ENCODE results near the gene OMP.

The OMP gene

DNA sequence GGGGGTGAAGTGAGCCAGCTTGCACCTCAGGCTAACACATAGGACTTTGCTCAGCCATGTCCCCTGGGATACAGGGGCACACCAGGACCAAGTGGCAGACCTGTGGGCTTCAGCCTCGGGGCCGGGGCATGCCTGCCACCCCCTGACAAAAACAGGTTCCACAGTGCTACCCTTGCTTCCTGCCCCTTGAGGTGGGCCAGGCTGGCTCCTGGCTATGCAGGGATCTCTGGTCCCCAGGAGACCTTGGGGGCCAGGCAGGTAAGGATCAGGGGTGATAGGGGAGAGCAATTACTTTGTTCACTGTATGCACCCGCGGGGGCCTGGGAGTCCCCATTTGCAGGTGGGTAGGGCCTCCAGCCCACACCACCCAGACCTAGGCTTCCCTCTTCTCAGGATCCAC, 23.1 kb downstream of the OMP start:
- H3K9me3 ChIP-seq (ENCODE audit: control insufficient read depth, low read length): no peaks in the 10 kb centered on the region
- H3K36me3 ChIP-seq (ENCODE audit: control insufficient read depth, insufficient read depth, low read length): peaks cover 28% of the 10 kb centered on the region
- H3K4me1 ChIP-seq (ENCODE audit: control insufficient read depth, insufficient read depth, low read length, poor library complexity, severe bottlenecking): peaks cover 5% of the 10 kb centered on the region
- H3K4me3 ChIP-seq (ENCODE audit: extremely low read depth, insufficient read depth, low read length, poor library complexity, severe bottlenecking): no peak overlapping the region
- H3K27ac ChIP-seq (ENCODE audit: low read depth, low read length, severe bottlenecking): no peak overlapping the region
- 100% methylated on average over 1 to 2 of the region's 4 CpGs for WGBS, 2 experiments (ENCODE audit: insufficient coverage in 2 of 2)

DNA sequence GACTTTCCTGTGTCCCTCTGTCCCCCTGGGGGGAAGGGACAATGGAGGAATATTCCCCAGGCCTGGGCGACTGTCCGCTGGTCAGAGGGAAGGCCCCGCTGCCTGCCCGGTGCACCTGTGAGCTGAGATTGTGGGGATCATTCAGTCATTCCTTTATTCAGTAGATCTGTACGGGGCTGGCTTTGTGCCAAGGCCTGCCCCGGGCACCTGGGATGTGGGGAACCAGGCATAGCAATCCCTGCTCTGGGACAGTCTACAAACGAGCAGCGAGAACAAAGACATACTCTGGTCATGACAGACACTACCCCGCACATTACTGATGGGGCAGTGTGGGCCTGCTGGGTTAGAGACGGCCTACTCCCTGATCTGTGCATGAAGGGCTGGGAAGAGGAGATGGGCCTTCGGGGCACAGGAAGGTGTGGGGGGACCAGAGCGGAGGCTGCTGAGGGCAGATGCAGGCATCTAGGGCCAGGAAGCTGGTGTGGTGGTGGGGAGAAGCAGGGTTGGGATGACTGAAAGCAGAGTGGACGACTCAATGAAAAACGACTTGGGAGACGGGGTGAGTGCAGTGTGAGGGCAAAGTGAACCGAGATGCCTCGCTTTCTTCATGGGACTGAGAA, 23.6 kb downstream of the OMP start:
- Histone ChIP-seq H3K27ac (ENCODE audit: low read depth, low read length, severe bottlenecking) (no peak overlapping the region), H3K4me3 (ENCODE audit: extremely low read depth, insufficient read depth, low read length, poor library complexity, severe bottlenecking) (no peak overlapping the region), H3K36me3 (ENCODE audit: control insufficient read depth, insufficient read depth, low read length) (peaks cover 26% of the 10 kb centered on the region), H3K4me1 (ENCODE audit: control insufficient read depth, insufficient read depth, low read length, poor library complexity, severe bottlenecking) (peaks cover 5% of the 10 kb centered on the region), H3K9me3 (ENCODE audit: control insufficient read depth, low read length) (no peaks in the 10 kb centered on the region)
- 86 to 87% methylated on average over 16 to 17 of the region's 17 CpGs for WGBS, 2 experiments (ENCODE audit: insufficient coverage in 2 of 2)

- peaks cover 5% of the 10 kb centered on the region for H3K4me1 ChIP-seq (ENCODE audit: control insufficient read depth, insufficient read depth, low read length, poor library complexity, severe bottlenecking)
- no peak overlapping the region for H3K27ac ChIP-seq (ENCODE audit: low read depth, low read length, severe bottlenecking)
- H3K9me3 ChIP-seq (ENCODE audit: control insufficient read depth, low read length): no peaks in the 10 kb centered on the region
- H3K36me3 ChIP-seq (ENCODE audit: control insufficient read depth, insufficient read depth, low read length): peaks cover 23% of the 10 kb centered on the region
- WGBS, 2 experiments (ENCODE audit: insufficient coverage in 2 of 2): 17 to 33% methylated on average over 6 to 10 of the region's 10 CpGs
- H3K4me3 ChIP-seq (ENCODE audit: extremely low read depth, insufficient read depth, low read length, poor library complexity, severe bottlenecking): peak overlapping the region; percentile 31
Measured at GRCh38 chr11:77126861-77127234, 24.2 kb downstream of the OMP start.

DNA sequence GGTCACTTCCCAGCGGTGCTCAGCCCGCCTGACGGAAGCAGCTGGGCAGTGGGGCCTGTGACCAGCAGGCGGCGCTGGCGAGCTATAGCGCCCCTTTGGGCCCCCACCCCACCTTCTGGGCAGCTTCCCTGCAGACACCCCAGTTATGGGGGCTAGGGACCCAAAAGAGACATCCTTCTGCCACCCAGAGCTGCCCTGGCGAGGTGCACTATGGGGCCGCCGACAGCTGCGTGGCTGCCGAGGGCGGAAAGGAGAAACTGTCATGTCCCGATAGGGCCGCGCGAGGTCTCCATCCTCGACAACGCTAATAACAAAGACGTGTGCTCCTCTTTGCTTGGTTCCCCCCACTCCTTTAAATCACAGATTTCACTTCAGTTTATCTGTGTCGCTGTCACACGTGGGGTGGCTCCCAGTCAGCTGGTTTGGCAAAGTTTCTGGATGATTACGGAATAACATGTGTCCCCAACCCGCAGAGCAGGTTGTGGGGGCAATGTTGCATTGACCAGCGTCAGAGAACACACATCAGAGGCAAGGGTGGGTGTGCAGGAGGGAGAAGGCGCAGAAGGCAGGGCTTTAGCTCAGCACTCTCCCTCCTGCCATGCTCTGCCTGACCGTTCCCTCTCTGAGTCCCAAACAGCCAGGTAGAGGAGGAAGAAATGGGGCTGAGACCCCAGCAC, 24.7 kb downstream of the OMP start:
- WGBS, 2 experiments (ENCODE audit: insufficient coverage in 2 of 2): 5 to 11% methylated on average over 22 to 26 of the region's 27 CpGs
- no peak overlapping the region for H3K27ac ChIP-seq (ENCODE audit: low read depth, low read length, severe bottlenecking)
- peak overlapping the region; percentile 31 for H3K4me3 ChIP-seq (ENCODE audit: extremely low read depth, insufficient read depth, low read length, poor library complexity, severe bottlenecking)
- peaks cover 21% of the 10 kb centered on the region for H3K36me3 ChIP-seq (ENCODE audit: control insufficient read depth, insufficient read depth, low read length)
- no peaks in the 10 kb centered on the region for H3K9me3 ChIP-seq (ENCODE audit: control insufficient read depth, low read length)
- H3K4me1 ChIP-seq (ENCODE audit: control insufficient read depth, insufficient read depth, low read length, poor library complexity, severe bottlenecking): peaks cover 5% of the 10 kb centered on the region

- Histone ChIP-seq H3K4me3 (ENCODE audit: extremely low read depth, insufficient read depth, low read length, poor library complexity, severe bottlenecking) (peak within 1 kb of the TSS; percentile 31), H3K27ac (ENCODE audit: low read depth, low read length, severe bottlenecking) (no peak within 1 kb of the TSS), H3K4me1 (ENCODE audit: control insufficient read depth, insufficient read depth, low read length, poor library complexity, severe bottlenecking) (peaks cover 5% of the 10 kb centered on the region), H3K36me3 (ENCODE audit: control insufficient read depth, insufficient read depth, low read length) (peaks cover 14% of the 10 kb centered on the region), H3K9me3 (ENCODE audit: control insufficient read depth, low read length) (no peaks in the 10 kb centered on the region)
- WGBS, 2 experiments (ENCODE audit: insufficient coverage in 2 of 2): 48 to 55% methylated on average over 15 to 18 of the region's 20 CpGs
Measured at GRCh38 chr11:77127920-77128691, 25.5 kb downstream of the OMP start, which contains the start of gene MYO7A. MYO7A (plus strand) TSS chr11:77128246; CDS start chr11:77130635, 2,389 bp downstream.

GRCh38 chr11:77129069-77129841, 26.6 kb downstream of the OMP start:
- H3K4me1 ChIP-seq (ENCODE audit: control insufficient read depth, insufficient read depth, low read length, poor library complexity, severe bottlenecking): peaks cover 5% of the 10 kb centered on the region
- peaks cover 5% of the 10 kb centered on the region for H3K36me3 ChIP-seq (ENCODE audit: control insufficient read depth, insufficient read depth, low read length)
- no peak overlapping the region for H3K27ac ChIP-seq (ENCODE audit: low read depth, low read length, severe bottlenecking)
- 88 to 93% methylated on average over 9 to 10 of the region's 11 CpGs for WGBS, 2 experiments (ENCODE audit: insufficient coverage in 2 of 2)
- no peak overlapping the region for H3K4me3 ChIP-seq (ENCODE audit: extremely low read depth, insufficient read depth, low read length, poor library complexity, severe bottlenecking)
- no peaks in the 10 kb centered on the region for H3K9me3 ChIP-seq (ENCODE audit: control insufficient read depth, low read length)

DNA sequence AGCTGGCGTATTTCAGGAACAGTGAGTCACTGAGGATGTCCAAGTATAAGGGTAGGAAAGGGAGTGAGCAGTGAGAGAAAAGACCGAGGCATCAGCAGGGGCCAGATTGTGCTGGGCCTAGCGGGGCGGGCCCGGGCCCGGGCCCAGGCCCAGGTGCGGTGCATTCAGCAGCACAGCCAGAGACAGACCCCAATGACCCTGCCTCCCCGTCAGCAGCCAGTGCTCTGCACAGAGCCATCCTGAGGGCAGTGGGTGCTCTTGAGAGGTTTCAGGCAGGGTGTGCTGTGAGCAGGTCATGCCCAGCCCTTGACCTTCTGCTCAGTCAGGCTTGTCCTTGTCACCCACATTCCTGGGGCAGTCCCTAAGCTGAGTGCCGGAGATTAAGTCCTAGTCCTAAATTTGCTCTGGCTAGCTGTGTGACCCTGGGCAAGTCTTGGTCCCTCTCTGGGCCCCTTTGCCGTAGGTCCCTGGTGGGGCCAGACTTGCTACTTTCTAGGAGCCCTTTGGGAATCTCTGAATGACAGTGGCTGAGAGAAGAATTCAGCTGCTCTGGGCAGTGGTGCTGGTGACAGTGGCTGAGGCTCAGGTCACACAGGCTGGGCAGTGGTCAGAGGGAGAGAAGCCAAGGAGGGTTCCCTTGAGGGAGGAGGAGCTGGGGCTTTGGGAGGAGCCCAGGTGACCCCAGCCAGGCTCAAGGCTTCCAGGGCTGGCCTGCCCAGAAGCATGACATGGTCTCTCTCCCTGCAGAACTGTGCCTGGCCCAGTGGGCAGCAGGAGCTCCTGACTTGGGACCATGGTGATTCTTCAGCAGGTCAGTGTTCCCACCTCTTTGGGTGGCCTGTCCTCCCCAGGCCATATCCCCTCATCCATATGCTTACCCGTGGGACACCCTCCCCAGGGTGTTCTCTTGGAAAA, 27.5 kb downstream of the OMP start:
- Histone ChIP-seq H3K4me1 (ENCODE audit: control insufficient read depth, insufficient read depth, low read length, poor library complexity, severe bottlenecking) (peaks cover 5% of the 10 kb centered on the region), H3K4me3 (ENCODE audit: extremely low read depth, insufficient read depth, low read length, poor library complexity, severe bottlenecking) (no peak overlapping the region), H3K36me3 (ENCODE audit: control insufficient read depth, insufficient read depth, low read length) (no peaks in the 10 kb centered on the region), H3K27ac (ENCODE audit: low read depth, low read length, severe bottlenecking) (no peak overlapping the region), H3K9me3 (ENCODE audit: control insufficient read depth, low read length) (no peaks in the 10 kb centered on the region)
- 92 to 93% methylated on average over 8 to 11 of the region's 11 CpGs for WGBS, 2 experiments (ENCODE audit: insufficient coverage in 2 of 2)

DNA sequence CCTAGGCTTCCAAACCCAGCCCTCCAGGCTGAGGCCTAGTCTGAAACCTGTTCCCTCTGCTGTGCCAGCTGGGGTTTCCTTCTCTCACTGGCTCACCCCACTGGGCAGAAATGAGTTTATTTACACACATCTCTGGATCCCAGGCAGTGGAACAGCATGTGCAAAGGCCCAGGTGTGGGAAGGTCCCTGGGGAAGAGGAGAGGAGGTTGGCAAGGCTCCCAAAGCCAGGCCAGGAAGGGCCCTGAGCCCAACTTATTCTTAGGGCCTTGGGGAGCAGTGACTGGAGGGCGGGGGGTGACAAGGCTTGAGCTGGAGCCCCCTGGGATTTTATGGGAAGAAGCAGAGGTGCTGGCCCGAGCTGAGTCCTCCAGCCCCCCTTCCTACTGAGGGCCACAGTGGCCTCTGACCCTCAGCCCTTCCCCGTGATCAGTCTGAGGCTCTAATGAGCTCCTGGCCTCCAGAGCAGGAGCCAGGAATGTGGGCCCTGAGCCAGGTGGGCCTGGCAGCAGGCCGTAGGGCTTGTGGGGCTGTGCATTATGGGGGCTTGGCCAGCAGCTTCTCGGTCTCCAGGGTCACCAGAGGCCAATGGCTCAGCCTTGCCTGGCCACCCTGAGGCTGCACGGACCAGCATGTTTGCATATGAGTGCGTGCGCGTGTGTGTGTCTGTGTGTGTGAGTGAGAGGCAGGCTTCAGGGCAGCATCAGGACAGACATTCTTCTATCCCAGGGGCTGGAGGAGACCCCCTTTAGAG, 28.3 kb downstream of the OMP start:
- 87 to 100% methylated on average over 2 to 7 of the region's 9 CpGs for WGBS, 2 experiments (ENCODE audit: insufficient coverage in 2 of 2)
- Histone ChIP-seq H3K27ac (ENCODE audit: low read depth, low read length, severe bottlenecking) (no peak overlapping the region), H3K9me3 (ENCODE audit: control insufficient read depth, low read length) (no peaks in the 10 kb centered on the region), H3K4me1 (ENCODE audit: control insufficient read depth, insufficient read depth, low read length, poor library complexity, severe bottlenecking) (peaks cover 5% of the 10 kb centered on the region), H3K36me3 (ENCODE audit: control insufficient read depth, insufficient read depth, low read length) (no peaks in the 10 kb centered on the region), H3K4me3 (ENCODE audit: extremely low read depth, insufficient read depth, low read length, poor library complexity, severe bottlenecking) (no peak overlapping the region)

GRCh38 chr11:77131560-77131959, 28.9 kb downstream of the OMP start:
- Histone ChIP-seq H3K4me1 (ENCODE audit: control insufficient read depth, insufficient read depth, low read length, poor library complexity, severe bottlenecking) (peaks cover 5% of the 10 kb centered on the region), H3K36me3 (ENCODE audit: control insufficient read depth, insufficient read depth, low read length) (no peaks in the 10 kb centered on the region), H3K9me3 (ENCODE audit: control insufficient read depth, low read length) (no peaks in the 10 kb centered on the region), H3K27ac (ENCODE audit: low read depth, low read length, severe bottlenecking) (no peak overlapping the region), H3K4me3 (ENCODE audit: extremely low read depth, insufficient read depth, low read length, poor library complexity, severe bottlenecking) (no peak overlapping the region)
- WGBS, 2 experiments (ENCODE audit: insufficient coverage in 2 of 2): 71 to 85% methylated on average over 3 of the region's 6 CpGs

All from mesodermal cell (in vitro differentiated cells).